Right atrium auricular region (tissue), 2 donors: ENCODE results near the gene MRPS25. TPM values are rescaled to one million over a fixed set of nuclear protein-coding genes. Genes with fewer than 3 reads are reported as not detected.

Source experiments
- DNase-seq: peaks from one replicate; pipeline ENCODE4 v3.0.0-alpha.2; 2019; ENCODE audit warnings: low spot score
- H3K27ac ChIP-seq, 2 donors: fragments of 200-600 bp; sonication (generic); 1 replicate in 1 of 2; 2 replicates in 1 of 2; pipeline ENCODE4 v1.5.1; 2016 to 2019
- H3K27me3 ChIP-seq, 2 donors: fragments of 200-600 bp; sonication (generic); one replicate each; pipeline versions ENCODE4 v1.5.1 to v1.6.0; 2017 to 2019
- H3K36me3 ChIP-seq: fragments of 200-600 bp; sonication (generic); one replicate; pipeline ENCODE4 v1.5.1; 2016
- H3K4me1 ChIP-seq, 2 donors: fragments of 200-600 bp; sonication (generic); one replicate each; pipeline versions ENCODE4 v1.5.1 to v1.6.0; 2017 to 2019
- H3K4me3 ChIP-seq, 2 donors: fragments of 200-600 bp; sonication (generic); 1 replicate in 1 of 2; 2 replicates in 1 of 2; pipeline ENCODE4 v1.5.1; 2017 to 2019; ENCODE audit warnings: mild to moderate bottlenecking in 1 of 2, moderate library complexity in 1 of 2
- H3K9me3 ChIP-seq, 2 donors: fragments of 200-600 bp; sonication (generic); one replicate each; pipeline ENCODE4 v1.5.1; 2019
- total RNA-seq, 2 donors: library from RNA; depleted of rRNA; stranded (reverse); fragments of >200 nt; gene quantifications; one replicate each; pipeline ENCODE4 v1.1.0, GENCODE V29; 2016
- TF ChIP-seq, protein P1 (sequence below), 2 donors: fragments of 200-600 bp; sonication (generic); IDR thresholded peaks; one replicate each; pipeline ENCODE4 v1.5.1; 2019; ENCODE audit warnings: antibody characterized with exemption in 2 of 2

The MRPS25 gene
- total RNA-seq, 2 donors from 2014 or later, result 29.2 to 121 TPM

DNA sequence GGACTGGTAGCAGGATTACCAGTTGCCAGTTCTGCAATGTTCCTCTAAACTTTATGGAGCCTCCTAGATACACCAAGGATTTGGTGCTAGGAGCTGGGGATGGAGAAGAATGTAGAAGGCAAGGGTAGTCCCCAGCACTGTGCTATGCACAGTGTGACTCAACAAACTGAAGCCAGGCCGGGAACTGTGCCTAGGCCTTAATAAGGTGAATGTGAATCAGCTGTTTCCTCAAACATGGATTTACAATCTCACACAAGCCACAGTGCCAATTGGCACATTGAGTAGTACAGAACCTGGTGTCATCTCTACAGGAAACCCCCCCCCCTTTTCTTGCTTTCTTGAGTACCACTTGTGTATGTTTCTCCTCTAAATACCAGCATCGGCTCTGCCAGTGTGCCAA is 32.5 kb downstream of the MRPS25 start:
- TF ChIP-seq, protein P1, sequence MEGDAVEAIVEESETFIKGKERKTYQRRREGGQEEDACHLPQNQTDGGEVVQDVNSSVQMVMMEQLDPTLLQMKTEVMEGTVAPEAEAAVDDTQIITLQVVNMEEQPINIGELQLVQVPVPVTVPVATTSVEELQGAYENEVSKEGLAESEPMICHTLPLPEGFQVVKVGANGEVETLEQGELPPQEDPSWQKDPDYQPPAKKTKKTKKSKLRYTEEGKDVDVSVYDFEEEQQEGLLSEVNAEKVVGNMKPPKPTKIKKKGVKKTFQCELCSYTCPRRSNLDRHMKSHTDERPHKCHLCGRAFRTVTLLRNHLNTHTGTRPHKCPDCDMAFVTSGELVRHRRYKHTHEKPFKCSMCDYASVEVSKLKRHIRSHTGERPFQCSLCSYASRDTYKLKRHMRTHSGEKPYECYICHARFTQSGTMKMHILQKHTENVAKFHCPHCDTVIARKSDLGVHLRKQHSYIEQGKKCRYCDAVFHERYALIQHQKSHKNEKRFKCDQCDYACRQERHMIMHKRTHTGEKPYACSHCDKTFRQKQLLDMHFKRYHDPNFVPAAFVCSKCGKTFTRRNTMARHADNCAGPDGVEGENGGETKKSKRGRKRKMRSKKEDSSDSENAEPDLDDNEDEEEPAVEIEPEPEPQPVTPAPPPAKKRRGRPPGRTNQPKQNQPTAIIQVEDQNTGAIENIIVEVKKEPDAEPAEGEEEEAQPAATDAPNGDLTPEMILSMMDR (IDR thresholded peaks at IDR 0.05), result no peak
- Histone ChIP-seq H3K4me1 (no peaks in the 10 kb centered on the region), H3K27me3 (no peaks in the 10 kb centered on the region), H3K36me3 (peaks cover 78% of the 10 kb centered on the region), H3K27ac (no peak overlapping the region), H3K9me3 (no peaks in the 10 kb centered on the region), H3K4me3 (no peak overlapping the region)
- DNase-seq, result no peak

DNA sequence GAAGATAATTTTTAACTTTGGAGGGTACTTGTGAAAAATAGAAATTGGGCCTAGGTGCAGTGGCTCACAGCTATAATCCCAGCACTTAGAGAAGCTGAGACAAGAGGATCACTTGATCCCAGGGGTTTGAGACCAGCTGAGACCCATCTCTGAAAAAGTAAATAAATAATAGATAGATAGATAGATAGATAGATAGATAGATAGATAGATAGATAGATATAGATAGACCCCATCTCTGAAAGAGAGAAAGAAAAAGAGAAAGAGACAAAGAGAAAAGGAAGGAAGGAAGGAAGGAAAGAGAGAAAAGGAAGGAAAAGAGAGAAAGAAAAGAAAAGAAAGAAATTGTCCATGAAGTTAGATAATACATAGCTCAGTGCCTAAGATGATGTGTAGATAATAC is 35.5 kb downstream of the MRPS25 start:
- Histone ChIP-seq H3K36me3 (peaks cover 73% of the 10 kb centered on the region), H3K9me3 (no peaks in the 10 kb centered on the region)
- TF ChIP-seq, protein P1 (IDR thresholded peaks at IDR 0.05), result no peak

DNA sequence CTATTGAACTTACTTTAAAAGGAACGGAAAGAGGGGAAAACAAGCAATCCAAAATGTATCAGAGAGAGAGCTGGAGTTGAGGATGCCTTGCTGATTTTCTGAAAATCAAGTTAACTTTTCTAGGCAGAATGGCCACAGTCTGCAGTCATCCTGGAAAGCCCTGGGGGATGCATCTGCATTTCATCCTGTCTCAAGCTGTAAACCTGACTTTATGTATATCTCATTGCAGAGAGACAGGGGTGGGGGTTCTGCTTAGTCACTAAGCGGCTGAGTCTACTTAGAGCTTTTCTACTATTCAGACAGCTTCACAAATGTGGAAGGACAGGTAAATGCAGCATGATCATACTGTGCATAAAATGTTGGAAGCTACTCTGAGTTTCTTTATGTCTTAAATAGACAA is 41.4 kb downstream of the MRPS25 start:
- H3K36me3 ChIP-seq, result peaks cover 74% of the 10 kb centered on the region
- TF ChIP-seq, protein P1 (IDR thresholded peaks at IDR 0.05), result no peak
- H3K4me3 ChIP-seq, result no peak overlapping the region
- DNase-seq, result peak; percentile 21
- no peak overlapping the region for H3K27ac ChIP-seq
- H3K9me3 ChIP-seq, result no peaks in the 10 kb centered on the region
- H3K27me3 ChIP-seq, result no peaks in the 10 kb centered on the region
- H3K4me1 ChIP-seq, result peaks cover 0 to 7% of the 10 kb centered on the region in 2 donors

More for the DNA sequence above, 35.5 kb downstream of the MRPS25 start:
- Histone ChIP-seq H3K4me1 (no peaks in the 10 kb centered on the region), H3K27me3 (no peaks in the 10 kb centered on the region), H3K4me3 (no peak overlapping the region), H3K27ac (no peak overlapping the region)
- no peak for DNase-seq

DNA sequence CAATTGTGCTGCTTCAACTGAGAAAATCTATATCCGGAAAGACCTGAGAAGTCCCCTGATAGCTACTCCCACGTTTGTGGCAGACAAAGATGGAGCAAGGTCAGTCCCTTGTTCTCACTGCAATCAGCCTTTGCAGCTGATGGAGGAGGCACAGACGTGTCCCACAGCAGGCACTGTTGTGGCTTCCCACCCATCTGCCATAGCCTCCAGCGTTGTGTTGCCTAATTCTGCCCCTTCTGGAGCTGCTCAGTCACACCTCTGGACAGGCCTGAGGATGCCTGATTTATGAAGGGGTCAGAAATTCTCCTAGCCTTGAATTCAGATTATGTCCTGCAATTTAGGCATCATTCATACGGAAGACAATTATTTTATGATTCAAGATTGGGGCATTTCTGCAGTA is 41.9 kb downstream of the MRPS25 start:
- H3K27me3 ChIP-seq, result no peaks in the 10 kb centered on the region
- peak; percentile 42 for DNase-seq
- no peak overlapping the region for H3K4me3 ChIP-seq
- H3K9me3 ChIP-seq, result no peaks in the 10 kb centered on the region
- peaks cover 72% of the 10 kb centered on the region for H3K36me3 ChIP-seq
- H3K4me1 ChIP-seq, result peaks cover 0 to 7% of the 10 kb centered on the region in 2 donors
- H3K27ac ChIP-seq, result no peak overlapping the region
- TF ChIP-seq, protein P1 (IDR thresholded peaks at IDR 0.05), result no peak

DNA sequence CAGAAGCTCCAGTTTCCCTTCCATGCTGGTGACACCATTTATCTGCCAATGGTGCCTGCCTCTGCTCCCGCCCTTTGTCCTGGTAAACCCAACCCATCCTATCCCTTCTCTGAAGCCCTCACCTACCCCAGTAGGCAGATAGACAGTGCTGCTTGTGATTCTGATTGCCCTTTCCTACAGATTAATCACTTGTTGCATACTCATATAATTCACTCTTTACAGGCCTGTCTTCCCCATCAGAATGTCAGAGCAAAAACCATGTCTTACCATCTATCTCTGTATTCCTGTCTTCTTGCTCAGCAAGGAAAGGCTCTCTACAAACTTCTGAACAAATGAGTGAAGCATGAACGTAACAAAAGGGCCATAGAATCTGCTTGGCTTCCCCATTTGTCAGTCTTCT is 47.9 kb downstream of the MRPS25 start:
- Histone ChIP-seq H3K27me3 (no peaks in the 10 kb centered on the region), H3K36me3 (peaks cover 83% of the 10 kb centered on the region), H3K27ac (no peak overlapping the region), H3K4me3 (no peak overlapping the region), H3K9me3 (no peaks in the 10 kb centered on the region), H3K4me1 (peaks cover 0 to 6% of the 10 kb centered on the region in 2 donors)
- no peak for DNase-seq
- TF ChIP-seq, protein P1 (IDR thresholded peaks at IDR 0.05), result no peak

DNA sequence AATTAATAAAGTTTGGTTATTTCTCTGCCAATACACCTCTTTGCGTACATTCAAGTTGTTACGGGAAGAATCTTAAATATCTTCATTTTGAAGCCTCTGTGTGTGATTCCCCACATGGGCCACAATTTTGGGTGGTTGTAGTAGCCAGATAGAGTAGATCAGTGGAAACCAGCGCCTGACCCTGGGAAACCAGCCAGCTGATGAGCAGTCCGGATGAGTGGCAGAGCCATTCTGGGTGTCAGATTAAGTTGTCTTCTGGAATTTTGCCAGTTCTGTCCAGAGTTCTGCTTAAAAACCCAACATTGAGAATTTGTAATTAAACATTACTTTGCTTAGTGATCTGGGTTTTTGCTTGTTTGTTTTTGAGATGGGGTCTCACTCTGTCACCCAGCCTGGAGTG is 49.7 kb downstream of the MRPS25 start:
- Histone ChIP-seq H3K9me3 (no peaks in the 10 kb centered on the region), H3K36me3 (peaks cover 66% of the 10 kb centered on the region), H3K27ac (peak overlapping the region in 1 of 2 donors; percentile 12), H3K4me3 (no peak overlapping the region), H3K27me3 (no peaks in the 10 kb centered on the region), H3K4me1 (peaks cover 0 to 6% of the 10 kb centered on the region in 2 donors)
- TF ChIP-seq, protein P1 (IDR thresholded peaks at IDR 0.05), result no peak
- DNase-seq, result no peak
